Neuronal stem cell (in vitro differentiated cells): ENCODE data around the gene CLDN6.

Experiments used
- DNase-seq: peaks from one replicate; pipeline ENCODE4 v3.0.0-alpha.2; 2013; ENCODE audit warnings: low spot score
- H2AFZ ChIP-seq: one replicate; pipeline ENCODE4 v1.6.1; 2013; ENCODE audit warnings: mild to moderate bottlenecking, low read length, inconsistent platforms
- H2AK5ac ChIP-seq: 2 replicates; pipeline ENCODE4 v1.6.1; 2013; ENCODE audit warnings: low read depth, mild to moderate bottlenecking, inconsistent platforms, low read length, moderate library complexity, mixed read lengths
- H2BK120ac ChIP-seq: 2 replicates; pipeline ENCODE4 v1.6.1; 2013; ENCODE audit warnings: low read depth, mild to moderate bottlenecking, inconsistent platforms, low read length, moderate library complexity, mixed read lengths
- H2BK12ac ChIP-seq: one replicate; pipeline ENCODE4 v1.6.1; 2013; ENCODE audit warnings: low read length, inconsistent platforms
- H2BK15ac ChIP-seq: 2 replicates; pipeline ENCODE4 v1.6.1; 2013; ENCODE audit warnings: mild to moderate bottlenecking, low read length, inconsistent platforms, mixed read lengths
- H2BK5ac ChIP-seq: one replicate; pipeline ENCODE4 v1.6.1; 2013; ENCODE audit warnings: inconsistent platforms, mild to moderate bottlenecking, low read length, moderate library complexity
- H3K14ac ChIP-seq: one replicate; pipeline ENCODE4 v1.6.1; 2013; ENCODE audit warnings: low read length, inconsistent platforms
- H3K18ac ChIP-seq: 2 replicates; pipeline ENCODE4 v1.6.1; 2013; ENCODE audit warnings: low read length, inconsistent platforms
- H3K23ac ChIP-seq: 2 replicates; pipeline ENCODE4 v1.6.1; 2013; ENCODE audit warnings: low read depth, mild to moderate bottlenecking, mixed read lengths, low read length, inconsistent platforms; ENCODE audit not compliant: poor library complexity
- H3K27ac ChIP-seq: replicated peaks from 3 replicates; pipeline ENCODE4 v1.5.1; 2013; ENCODE audit warnings: low read length, inconsistent platforms
- H3K27me3 ChIP-seq, 3 experiments: 2 replicates each; pipeline ENCODE4 v1.6.1; 2013; ENCODE audit warnings: low read length in 3 of 3, mild to moderate bottlenecking in 2 of 3, inconsistent platforms in 1 of 3, low read depth in 1 of 3, mixed read lengths in 1 of 3, moderate library complexity in 1 of 3; ENCODE audit not compliant: control insufficient read depth in 3 of 3, insufficient read depth in 3 of 3
- H3K36me3 ChIP-seq, 2 donors: replicated peaks in 1 of 2; 2 replicates each; pipeline ENCODE4 v1.6.1; 2013; ENCODE audit warnings: low read length in 2 of 2; ENCODE audit not compliant: control insufficient read depth in 2 of 2, insufficient read depth in 2 of 2
- H3K4ac ChIP-seq: 2 replicates; pipeline ENCODE4 v1.6.1; 2013; ENCODE audit warnings: inconsistent platforms, mild to moderate bottlenecking, low read length, moderate library complexity
- H3K4me1 ChIP-seq, 2 donors: 1 replicate in 1 of 2; 2 replicates in 1 of 2; pipeline ENCODE4 v1.6.1; 2013; ENCODE audit warnings: low read length in 2 of 2, low read depth in 1 of 2; ENCODE audit not compliant: control insufficient read depth in 2 of 2, insufficient read depth in 1 of 2
- H3K4me2 ChIP-seq: one replicate; pipeline ENCODE4 v1.6.1; 2013; ENCODE audit warnings: mild to moderate bottlenecking, low read length, inconsistent platforms; ENCODE audit not compliant: insufficient read depth, poor library complexity, severe bottlenecking
- H3K4me3 ChIP-seq, 2 donors: 2 replicates each; pipeline ENCODE4 v1.5.1; 2013; ENCODE audit warnings: low read length in 2 of 2, mild to moderate bottlenecking in 2 of 2, inconsistent platforms in 1 of 2, moderate library complexity in 1 of 2
- H3K79me1 ChIP-seq: one replicate; pipeline ENCODE4 v1.6.1; 2013; ENCODE audit warnings: low read depth, mild to moderate bottlenecking, inconsistent platforms, low read length, moderate library complexity
- H3K9ac ChIP-seq: one replicate; pipeline ENCODE4 v1.6.1; 2013; ENCODE audit warnings: mild to moderate bottlenecking, low read depth, low read length, inconsistent platforms; ENCODE audit not compliant: poor library complexity
- H3K9me3 ChIP-seq, 2 donors: replicated peaks in 1 of 2; 2 replicates each; pipeline versions ENCODE3 to v1.6.1; 2013; ENCODE audit warnings: low read length in 2 of 2, mild to moderate bottlenecking in 2 of 2, inconsistent platforms in 1 of 2, low read depth in 1 of 2, mixed read lengths in 1 of 2, moderate library complexity in 1 of 2; ENCODE audit not compliant: control insufficient read depth in 2 of 2, insufficient read depth in 1 of 2
- H4K8ac ChIP-seq: one replicate; pipeline ENCODE4 v1.6.1; 2013; ENCODE audit warnings: low read depth, mild to moderate bottlenecking, inconsistent platforms, low read length, moderate library complexity
- H4K91ac ChIP-seq: one replicate; pipeline ENCODE4 v1.6.1; 2013; ENCODE audit warnings: low read length, low read depth, mild to moderate bottlenecking, inconsistent platforms; ENCODE audit not compliant: poor library complexity
- WGBS, 2 donors: extraction: QIAGEN DNeasy Blood & Tissue Kit; methylation state at CpG; one replicate each; pipeline ENCODE4 v1.1.7; 2013; ENCODE audit warnings: missing lambda C conversion rate in 2 of 2, mixed read lengths in 1 of 2; ENCODE audit not compliant: insufficient read length in 2 of 2, insufficient replicate concordance in 1 of 2; ENCODE audit errors: extremely low coverage in 2 of 2; 5-methylcytosine and 5-hydroxymethylcytosine counted together

The CLDN6 gene

GRCh38 chr16:3051494-3051893, 33.5 kb upstream of the CLDN6 start:
- H3K23ac ChIP-seq = no peak overlapping the region
- no peak overlapping the region for H3K14ac ChIP-seq
- H3K9me3 ChIP-seq = peaks cover 0 to 2% of the 10 kb centered on the region in 2 donors
- H3K4me3 ChIP-seq = no peak overlapping the region
- no peaks in the 10 kb centered on the region for H3K79me1 ChIP-seq
- H3K27me3 ChIP-seq = peaks cover 6 to 34% (median 22%) of the 10 kb centered on the region in 3 experiments
- H3K36me3 ChIP-seq = peaks cover 7 to 12% of the 10 kb centered on the region in 2 donors
- no peak overlapping the region for H2BK5ac ChIP-seq
- no peak overlapping the region for H2BK12ac ChIP-seq
- no peak overlapping the region for H2BK120ac ChIP-seq
- H2AFZ ChIP-seq = no peak overlapping the region
- no peaks in the 10 kb centered on the region for H3K4me1 ChIP-seq
- H3K4ac ChIP-seq = no peak overlapping the region
- H3K4me2 ChIP-seq = no peak overlapping the region
- no peak overlapping the region for H3K18ac ChIP-seq
- H4K8ac ChIP-seq = no peak overlapping the region
- no CpG with 5 or more reads among the region's 9 CpGs for WGBS, 2 donors
- no peak overlapping the region for H4K91ac ChIP-seq
- no peak overlapping the region for H2BK15ac ChIP-seq
- H2AK5ac ChIP-seq = peak overlapping the region; percentile 28
- H3K27ac ChIP-seq = no peak overlapping the region
- no peak for DNase-seq
- H3K9ac ChIP-seq = no peak overlapping the region

DNA sequence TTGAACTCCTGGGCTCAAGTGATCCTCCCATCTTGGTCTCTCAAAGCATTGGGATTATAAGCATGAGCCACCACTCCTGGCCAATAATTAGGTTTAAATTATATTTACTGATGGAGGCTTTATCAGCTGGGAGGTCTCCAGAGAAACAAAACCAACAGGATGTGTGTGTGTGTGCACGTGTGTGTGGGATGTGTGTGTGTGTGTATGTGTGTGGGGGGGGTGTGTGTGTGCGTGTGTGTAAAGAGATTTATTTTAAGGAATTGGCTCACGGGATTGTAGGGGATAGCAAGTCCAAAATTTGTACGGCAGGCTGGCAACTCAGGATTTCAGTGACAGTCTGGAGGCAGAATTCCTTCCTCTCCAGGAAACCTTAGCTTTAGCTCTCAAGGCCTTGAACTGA, 33.0 kb upstream of the CLDN6 start:
- Histone ChIP-seq H3K27me3 (peaks cover 8 to 39% (median 25%) of the 10 kb centered on the region in 3 experiments), H2BK15ac (no peak overlapping the region), H3K27ac (no peak overlapping the region), H3K4me3 (no peak overlapping the region), H4K91ac (no peak overlapping the region), H3K14ac (no peak overlapping the region), H3K79me1 (no peaks in the 10 kb centered on the region), H2BK12ac (no peak overlapping the region), H3K9ac (no peak overlapping the region), H3K23ac (no peak overlapping the region), H2BK120ac (peak overlapping the region; percentile 87), H2AFZ (no peak overlapping the region), H3K36me3 (peaks cover 7 to 12% of the 10 kb centered on the region in 2 donors), H2AK5ac (peak overlapping the region; percentile 28), H3K4me1 (no peaks in the 10 kb centered on the region), H3K4me2 (no peak overlapping the region), H3K4ac (no peak overlapping the region), H2BK5ac (no peak overlapping the region), H3K18ac (no peak overlapping the region), H3K9me3 (peaks cover 0 to 2% of the 10 kb centered on the region in 2 donors), H4K8ac (no peak overlapping the region)
- DNase-seq = no peak
- 100% methylated on average over 1 of the region's 4 CpGs; no CpG with 5 or more reads in 1 of the 2 donors for WGBS, 2 donors

- Histone ChIP-seq H3K18ac (no peak overlapping the region), H2BK5ac (no peak overlapping the region), H3K79me1 (peaks cover 1% of the 10 kb centered on the region), H4K8ac (no peak overlapping the region), H3K9ac (no peak overlapping the region), H3K4me2 (no peak overlapping the region), H3K4me1 (no peaks in the 10 kb centered on the region), H3K4ac (no peak overlapping the region), H3K36me3 (peaks cover 7 to 11% of the 10 kb centered on the region in 2 donors), H2AK5ac (no peak overlapping the region), H2BK120ac (no peak overlapping the region), H3K14ac (peak overlapping the region; percentile 38), H3K27me3 (peaks cover 11 to 44% (median 28%) of the 10 kb centered on the region in 3 experiments), H3K27ac (no peak overlapping the region), H3K9me3 (peaks cover 0 to 2% of the 10 kb centered on the region in 2 donors), H3K4me3 (no peak overlapping the region), H2BK12ac (no peak overlapping the region), H2BK15ac (no peak overlapping the region), H2AFZ (no peak overlapping the region), H3K23ac (no peak overlapping the region), H4K91ac (no peak overlapping the region)
- no CpG with 5 or more reads among the region's 5 CpGs for WGBS, 2 donors
- no peak for DNase-seq
Observed at GRCh38 chr16:3050487-3050886, 32.5 kb upstream of the CLDN6 start.

GRCh38 chr16:3049921-3050481, 32.0 kb upstream of the CLDN6 start:
- Histone ChIP-seq H2AK5ac (no peak overlapping the region), H2BK12ac (peak overlapping the region; percentile 41), H2BK5ac (peak overlapping the region; percentile 53), H3K27ac (no peak overlapping the region), H3K4me3 (no peak overlapping the region), H3K79me1 (peaks cover 1% of the 10 kb centered on the region), H2BK15ac (no peak overlapping the region), H2AFZ (no peak overlapping the region), H4K91ac (no peak overlapping the region), H3K27me3 (peaks cover 11 to 48% (median 28%) of the 10 kb centered on the region in 3 experiments), H4K8ac (no peak overlapping the region), H3K4me1 (peaks cover 0 to 1% of the 10 kb centered on the region in 2 donors), H3K14ac (peak overlapping the region; percentile 82), H3K9ac (no peak overlapping the region), H3K4me2 (no peak overlapping the region), H3K9me3 (peaks cover 0 to 2% of the 10 kb centered on the region in 2 donors), H2BK120ac (peak overlapping the region; percentile 81), H3K23ac (peak overlapping the region; percentile 80), H3K18ac (peak overlapping the region; percentile 57), H3K4ac (no peak overlapping the region), H3K36me3 (peaks cover 6 to 7% of the 10 kb centered on the region in 2 donors)
- WGBS, 2 donors = no CpG with 5 or more reads among the region's 26 CpGs
- no peak for DNase-seq
